Measurements from ENCODE around the gene SLC12A9. TPM values are rescaled to one million over a fixed set of nuclear protein-coding genes. Genes with fewer than 3 reads are reported as not detected.
A peak's percentile ranks its signal among the peaks of the same experiment; 100 is the strongest.

SLC12A9 gene
- total and polyA plus RNA-seq, 12 donors: 4.8 to 15.7 (median 7.3) TPM

DNA sequence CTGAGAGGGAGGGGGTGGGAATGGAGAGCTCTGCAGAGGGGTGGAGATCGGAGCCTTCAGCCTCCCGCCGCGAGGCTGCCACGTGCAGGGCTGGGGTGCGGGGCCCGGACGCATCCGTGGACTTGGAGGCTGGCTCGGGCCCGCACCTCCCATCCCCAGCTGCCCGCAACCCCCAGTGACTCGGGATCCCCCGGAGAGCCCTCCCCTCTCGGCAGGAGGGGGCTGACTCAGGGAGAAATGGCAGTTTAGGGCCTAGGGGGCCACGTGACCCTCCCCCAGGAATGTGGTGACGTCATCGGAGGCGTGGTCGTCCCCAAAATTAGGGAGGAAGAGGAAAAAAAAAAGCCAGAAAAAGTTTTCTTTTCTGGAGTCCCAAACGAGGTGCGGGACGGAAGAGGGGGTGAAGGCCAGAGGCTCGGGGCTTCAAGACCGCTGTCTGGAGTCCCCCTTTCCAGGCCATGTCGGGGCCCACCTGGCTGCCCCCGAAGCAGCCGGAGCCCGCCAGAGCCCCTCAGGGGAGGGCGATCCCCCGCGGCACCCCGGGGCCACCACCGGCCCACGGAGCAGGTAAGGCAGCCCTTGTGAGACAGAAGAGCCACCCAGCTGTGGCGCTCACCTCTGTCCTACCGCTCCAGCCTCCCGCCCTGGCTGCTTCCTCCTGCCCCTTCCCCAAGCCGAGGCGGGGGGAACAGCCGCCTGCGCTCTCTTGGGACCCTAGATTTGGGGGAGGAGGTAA lies 14.7 kb downstream of the SLC12A9 start, which contains the start of gene TRIP6:
Gene TRIP6, plus strand, starts transcription at position 348 of the 736 bp plus-strand sequence. Its CDS starts 111 bp downstream, at position 459.
- H3K36me3 ChIP-seq: peaks cover 0 to 57% (median 11%) of the 10 kb centered on the region in 9 donors
- peak; percentile 86 to 93 for DNase-seq
- peak within 1 kb of the TSS; percentile 74 to 99 (median 92) for H3K4me3 ChIP-seq
- peaks cover 7 to 50% (median 26%) of the 10 kb centered on the region in 9 donors for H3K4me1 ChIP-seq
- TF ChIP-seq, protein P1, sequence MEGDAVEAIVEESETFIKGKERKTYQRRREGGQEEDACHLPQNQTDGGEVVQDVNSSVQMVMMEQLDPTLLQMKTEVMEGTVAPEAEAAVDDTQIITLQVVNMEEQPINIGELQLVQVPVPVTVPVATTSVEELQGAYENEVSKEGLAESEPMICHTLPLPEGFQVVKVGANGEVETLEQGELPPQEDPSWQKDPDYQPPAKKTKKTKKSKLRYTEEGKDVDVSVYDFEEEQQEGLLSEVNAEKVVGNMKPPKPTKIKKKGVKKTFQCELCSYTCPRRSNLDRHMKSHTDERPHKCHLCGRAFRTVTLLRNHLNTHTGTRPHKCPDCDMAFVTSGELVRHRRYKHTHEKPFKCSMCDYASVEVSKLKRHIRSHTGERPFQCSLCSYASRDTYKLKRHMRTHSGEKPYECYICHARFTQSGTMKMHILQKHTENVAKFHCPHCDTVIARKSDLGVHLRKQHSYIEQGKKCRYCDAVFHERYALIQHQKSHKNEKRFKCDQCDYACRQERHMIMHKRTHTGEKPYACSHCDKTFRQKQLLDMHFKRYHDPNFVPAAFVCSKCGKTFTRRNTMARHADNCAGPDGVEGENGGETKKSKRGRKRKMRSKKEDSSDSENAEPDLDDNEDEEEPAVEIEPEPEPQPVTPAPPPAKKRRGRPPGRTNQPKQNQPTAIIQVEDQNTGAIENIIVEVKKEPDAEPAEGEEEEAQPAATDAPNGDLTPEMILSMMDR (IDR thresholded peaks at IDR 0.05): no peak
- intact Hi-C loops (cut with DNase I): loop anchor here in 1 of 10 donors (10.0 kb wide), 1 partner anchor 392 kb away; the partner anchor contains the start of gene TSC22D4
- ATAC-seq: peak; percentile 66 to 84 (median 78)
- peak within 1 kb of the TSS; percentile 85 to 99 (median 96) for H3K27ac ChIP-seq
- 2% methylated on average over 41 to 42 of the region's 42 CpGs for WGBS, 2 donors
- H3K9me3 ChIP-seq: no peaks in the 10 kb centered on the region
- H3K27me3 ChIP-seq: no peaks in the 10 kb centered on the region

DNA sequence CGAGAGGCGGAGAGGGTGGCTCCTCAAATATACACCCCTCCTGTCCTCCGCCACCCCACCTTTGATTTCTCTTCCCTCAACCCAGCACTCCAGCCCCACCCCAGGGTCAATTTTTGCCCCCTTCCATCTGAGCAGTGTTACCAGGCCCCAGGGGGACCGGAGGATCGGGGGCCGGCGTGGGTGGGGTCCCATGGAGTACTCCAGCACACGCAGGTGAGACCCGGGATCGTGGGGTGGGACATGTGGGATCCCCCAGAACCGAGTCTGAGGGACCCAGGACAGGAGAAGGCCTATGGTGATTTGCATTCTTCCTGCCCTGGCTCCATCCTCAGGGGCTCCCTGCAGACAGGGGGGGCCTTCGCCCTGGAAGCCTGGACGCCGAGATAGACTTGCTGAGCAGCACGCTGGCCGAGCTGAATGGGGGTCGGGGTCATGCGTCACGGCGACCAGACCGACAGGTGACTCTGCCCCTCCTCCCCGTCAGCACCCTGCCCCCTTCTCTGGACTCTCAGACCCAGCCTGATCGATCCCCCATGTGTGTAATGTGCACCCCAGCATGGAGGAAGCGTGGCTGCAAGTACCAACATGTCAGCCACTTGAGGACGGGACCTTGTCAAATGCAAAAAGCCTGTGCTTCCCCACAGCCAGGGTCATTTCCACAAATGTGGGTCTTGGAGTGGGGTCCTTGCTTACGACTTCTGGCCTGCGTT lies 15.4 kb downstream of the SLC12A9 start:
- H3K9me3 ChIP-seq: no peaks in the 10 kb centered on the region
- no peak for DNase-seq
- TF ChIP-seq, protein P1 (IDR thresholded peaks at IDR 0.05): no peak
- peaks cover 0 to 57% (median 18%) of the 10 kb centered on the region in 9 donors for H3K36me3 ChIP-seq
- intact Hi-C loops (cut with DNase I): loop anchor here in 1 of 10 donors (10.0 kb wide), 1 partner anchor 393 kb away; the partner anchor contains the start of gene TSC22D4
- H3K4me3 ChIP-seq: peak overlapping the region; percentile 74 to 99 (median 92)
- 23 to 28% methylated on average over 27 of the region's 27 CpGs for WGBS, 2 donors
- ATAC-seq: peak in 6 of 8 donors; percentile 8 to 14 (median 11)
- no peaks in the 10 kb centered on the region for H3K27me3 ChIP-seq
- H3K4me1 ChIP-seq: peaks cover 7 to 49% (median 26%) of the 10 kb centered on the region in 9 donors
- H3K27ac ChIP-seq: peak overlapping the region; percentile 85 to 99 (median 96)

DNA sequence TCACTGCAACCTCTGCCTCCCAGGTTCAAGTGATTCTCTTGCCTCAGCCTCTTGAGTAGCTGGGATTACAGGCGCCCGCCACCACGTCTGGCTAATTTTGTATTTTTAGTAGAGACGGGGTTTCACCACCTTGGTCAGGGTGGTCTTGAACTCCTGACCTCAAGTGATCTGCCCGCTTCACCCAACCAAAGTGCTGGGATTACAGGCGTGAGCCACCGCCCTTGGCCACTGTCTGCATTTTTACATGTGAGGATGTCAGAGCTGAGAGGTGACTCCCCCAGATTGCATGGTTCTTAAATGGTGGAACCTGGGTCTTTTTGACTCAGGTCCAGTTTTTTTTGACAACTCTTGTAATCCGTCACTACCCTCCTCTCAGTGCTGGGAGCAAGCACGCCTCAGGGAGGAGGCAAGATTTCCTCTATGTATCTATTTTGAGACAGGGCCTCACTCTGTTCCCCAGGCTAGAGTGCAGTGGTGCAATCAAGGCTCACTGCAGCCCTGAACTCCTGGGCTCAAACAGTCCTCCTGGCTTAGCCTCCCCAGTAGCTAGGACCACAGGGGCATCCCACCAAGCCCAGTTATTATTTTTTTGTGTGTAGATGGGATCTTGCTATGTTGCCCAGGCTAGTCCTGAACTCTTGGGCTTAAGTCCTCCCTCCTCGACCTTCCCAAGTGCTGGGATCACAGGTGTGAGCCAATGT lies 21.2 kb downstream of the SLC12A9 start:
- Histone ChIP-seq H3K9me3 (no peaks in the 10 kb centered on the region), H3K27ac (peak overlapping the region; percentile 86 to 97 (median 95)), H3K4me3 (peak overlapping the region in 9 of 10 donors; percentile 81 to 97 (median 88)), H3K4me1 (peaks cover 2 to 47% (median 43%) of the 10 kb centered on the region in 9 donors), H3K36me3 (peaks cover 0 to 67% (median 24%) of the 10 kb centered on the region in 9 donors), H3K27me3 (no peaks in the 10 kb centered on the region)
- DNase-seq (no peak), ATAC-seq (no peak)
- intact Hi-C loops (cut with DNase I): loop anchor here in 4 of 10 donors (2.0 to 10.0 kb wide), 3 partner anchors 15 to 1411 kb away; partner anchors contain the start of genes UFSP1 (in 2 of the 4), MOSPD3 (in 1 of the 4) and SH2B2 (in 1 of the 4)
- WGBS, 2 donors: 91 to 93% methylated on average over 10 of the region's 10 CpGs
- TF ChIP-seq, protein P1 (IDR thresholded peaks at IDR 0.05): no peak

Data from heart right ventricle (tissue), 16 donors.